ENCODE results near the gene SEMG2.

Gene SEMG2

GRCh38 chr20:45230631-45231030 is 9.5 kb downstream of the SEMG2 start:
- no peak for DNase-seq

GRCh38 chr20:45235995-45236394 is 14.8 kb downstream of the SEMG2 start:
- DNase-seq: no peak

- no peak for DNase-seq
Measured at GRCh38 chr20:45238139-45238538, 17.0 kb downstream of the SEMG2 start.

- DNase-seq: no peak
Measured at GRCh38 chr20:45246109-45246508, 24.9 kb downstream of the SEMG2 start.

- DNase-seq: no peak
Measured at GRCh38 chr20:45247865-45248264, 26.7 kb downstream of the SEMG2 start.

- DNase-seq: no peak
Measured at GRCh38 chr20:45248609-45249008, 27.4 kb downstream of the SEMG2 start.

- no peak for DNase-seq
Measured at GRCh38 chr20:45251884-45252560, 30.8 kb downstream of the SEMG2 start.

GRCh38 chr20:45253261-45253660 is 32.1 kb downstream of the SEMG2 start:
- no peak for DNase-seq

GRCh38 chr20:45254383-45255262 is 33.5 kb downstream of the SEMG2 start, which contains the start of gene SLPI:
TSS of gene SLPI (minus strand) at chr20:45254564. CDS start at chr20:45254543, 21 bp downstream.
- DNase-seq: no peak

- no peak for DNase-seq
Measured at GRCh38 chr20:45257161-45257560, 36.0 kb downstream of the SEMG2 start.

- DNase-seq: no peak
Measured at GRCh38 chr20:45257711-45258110, 36.5 kb downstream of the SEMG2 start.

- no peak for DNase-seq
Measured at GRCh38 chr20:45258259-45258658, 37.1 kb downstream of the SEMG2 start.

GRCh38 chr20:45258664-45259063 is 37.5 kb downstream of the SEMG2 start:
- DNase-seq: no peak

GRCh38 chr20:45263556-45264266 is 42.5 kb downstream of the SEMG2 start:
- DNase-seq: no peak

GRCh38 chr20:45266977-45267376 is 45.8 kb downstream of the SEMG2 start:
- no peak for DNase-seq

GRCh38 chr20:45268531-45268930 is 47.4 kb downstream of the SEMG2 start:
- no peak for DNase-seq

GRCh38 chr20:45269056-45269455 is 47.9 kb downstream of the SEMG2 start:
- DNase-seq: no peak

- no peak for DNase-seq
Measured at GRCh38 chr20:45269754-45270270, 48.6 kb downstream of the SEMG2 start.
